Non-pigmented ciliary epithelial cell (primary cell): ENCODE results near the gene ZFAND3.
A peak's percentile ranks its signal among the peaks of the same experiment; 100 is the strongest.
"Not testable (repeated sequence)": the region's sequence is repeated elsewhere in the genome, so short reads cannot be mapped to it uniquely, and the experiment has no call there.

Source experiments
- DNase-seq: peaks from one replicate; pipeline ENCODE4 v3.0.0-alpha.2; 2010; ENCODE audit warnings: low read depth

The ZFAND3 gene

DNA sequence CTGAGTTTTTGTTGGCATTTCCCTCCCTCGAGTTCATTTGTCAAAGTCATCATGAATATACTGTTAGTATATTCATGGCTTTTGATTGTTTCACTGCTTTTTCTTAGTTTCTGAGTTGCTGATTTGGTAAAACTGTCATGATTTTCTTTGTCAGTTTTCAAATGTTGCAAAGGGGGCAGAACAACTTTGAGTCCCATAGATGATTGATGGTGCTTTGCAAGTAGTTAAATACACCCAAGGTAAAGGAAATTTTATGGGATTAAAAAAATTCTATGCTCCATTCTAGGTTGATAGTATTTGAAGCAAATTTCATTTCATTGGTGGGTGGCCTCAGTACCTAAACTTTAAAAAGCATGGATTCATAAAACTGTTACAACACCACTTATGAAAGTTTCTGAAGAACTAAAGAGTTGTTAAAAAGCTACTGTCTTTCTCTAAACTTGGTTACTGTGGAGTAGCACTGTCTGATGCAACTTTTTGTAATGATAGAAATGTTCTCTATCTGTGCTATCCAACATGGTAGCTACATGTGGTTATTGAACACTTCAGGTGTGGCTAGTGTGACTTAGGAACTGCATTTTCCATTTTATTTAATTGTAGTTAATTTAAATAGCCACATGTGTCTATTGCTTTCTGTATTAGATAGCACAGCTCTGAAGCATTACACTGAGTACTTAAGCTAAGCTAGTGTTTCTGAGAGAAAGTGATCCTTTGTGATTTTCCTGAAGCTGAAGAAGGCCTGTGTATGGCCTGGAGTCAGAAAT is 153.6 kb downstream of the ZFAND3 start:
- DNase-seq, result no peak

DNA sequence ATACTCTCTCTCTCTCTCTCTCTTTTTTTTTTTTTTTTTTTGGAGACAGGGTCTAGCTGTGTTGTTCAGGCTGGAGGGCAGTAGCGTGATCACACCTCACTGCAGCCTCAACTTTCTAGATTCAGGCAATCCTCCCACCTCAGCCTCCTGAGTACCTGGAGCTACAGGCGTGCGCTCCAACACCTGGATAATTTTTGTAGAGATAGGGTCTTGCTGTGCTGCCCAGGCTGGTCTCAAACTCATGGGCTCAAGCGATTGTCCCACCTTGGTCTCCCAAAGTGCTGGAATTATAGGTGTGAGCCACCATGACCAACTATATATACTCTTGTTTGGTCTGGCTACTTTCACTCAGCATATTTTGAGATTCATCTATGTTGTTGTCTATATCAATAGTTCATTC is 154.9 kb downstream of the ZFAND3 start:
- no peak for DNase-seq

DNA sequence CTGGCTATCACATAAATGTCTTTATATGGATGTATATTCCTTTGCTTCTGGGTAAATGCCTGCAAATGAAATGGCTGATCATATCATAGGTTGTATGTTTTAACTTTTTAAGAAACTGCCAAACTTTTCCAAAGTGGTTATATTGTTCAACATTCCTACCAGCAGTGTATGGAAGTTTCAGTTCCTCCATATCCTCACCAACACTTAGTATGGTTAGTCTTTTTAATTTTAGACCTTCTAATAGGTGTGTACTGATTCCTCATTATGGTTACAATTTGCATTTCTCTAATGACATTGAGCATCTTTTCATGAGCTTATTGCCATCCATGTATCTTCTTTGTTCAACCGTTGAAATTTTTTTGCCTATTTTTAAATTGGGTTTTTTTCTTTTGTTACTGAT is 155.4 kb downstream of the ZFAND3 start:
- no peak for DNase-seq

DNA sequence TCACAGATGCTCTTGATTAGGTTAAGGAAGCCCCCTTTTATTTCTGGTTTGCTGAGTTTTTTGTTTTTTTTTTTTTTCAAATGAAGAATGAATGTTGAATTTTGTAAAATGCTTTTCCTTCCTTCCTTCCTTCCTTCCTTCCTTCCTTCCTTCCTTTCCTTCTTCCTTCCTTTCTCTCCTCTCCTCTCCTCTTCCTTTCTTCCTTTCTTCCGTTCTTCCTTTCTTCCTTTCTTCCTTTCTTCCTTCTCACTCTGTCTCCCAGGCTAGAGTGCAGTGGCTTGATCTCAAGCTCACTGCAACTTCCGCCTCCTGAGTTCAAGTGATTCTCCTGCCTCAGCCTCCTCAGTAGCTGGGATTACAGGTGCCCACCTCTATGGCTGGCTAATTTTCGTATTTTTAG is 158.2 kb downstream of the ZFAND3 start:
- no peak for DNase-seq

DNA sequence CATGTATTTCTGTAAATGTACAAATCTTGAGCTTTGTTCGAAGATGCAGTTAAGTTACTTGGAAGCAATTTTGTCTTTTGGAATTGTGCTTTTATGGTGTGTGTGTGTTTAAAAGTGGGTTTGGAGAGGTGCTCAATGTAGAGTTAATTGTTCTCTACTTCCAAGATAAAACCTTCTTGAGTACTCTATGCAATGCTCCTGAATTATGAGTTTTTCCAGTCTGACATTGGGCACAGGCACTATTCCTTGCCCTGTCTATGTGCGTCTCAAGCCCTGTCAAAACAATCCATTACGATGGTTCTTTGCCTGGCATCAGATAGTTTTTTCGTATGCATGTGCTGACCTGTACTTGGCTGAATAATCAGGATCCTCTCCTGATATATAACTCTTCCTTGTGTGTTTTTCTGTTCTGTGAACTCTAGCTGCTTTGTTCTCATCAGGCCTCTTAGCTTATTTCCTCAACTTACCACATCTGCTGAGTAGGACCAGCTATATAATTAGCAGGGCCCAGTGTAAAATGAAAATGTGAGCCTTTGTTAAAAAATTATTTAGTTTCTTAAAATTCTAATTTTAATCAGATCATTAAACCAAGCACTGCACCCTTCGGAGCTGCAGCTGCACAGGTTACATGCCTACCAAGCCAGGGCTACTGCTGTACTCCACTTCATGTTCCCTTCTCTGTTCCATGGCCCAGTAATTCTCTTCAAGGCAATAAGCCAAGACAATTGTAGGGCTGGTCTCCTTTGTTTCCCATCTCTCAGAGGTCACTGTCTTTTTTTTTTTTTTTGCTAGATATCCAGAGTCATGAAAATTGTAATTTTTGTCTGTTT is 160.1 kb downstream of the ZFAND3 start:
- no peak for DNase-seq

DNA sequence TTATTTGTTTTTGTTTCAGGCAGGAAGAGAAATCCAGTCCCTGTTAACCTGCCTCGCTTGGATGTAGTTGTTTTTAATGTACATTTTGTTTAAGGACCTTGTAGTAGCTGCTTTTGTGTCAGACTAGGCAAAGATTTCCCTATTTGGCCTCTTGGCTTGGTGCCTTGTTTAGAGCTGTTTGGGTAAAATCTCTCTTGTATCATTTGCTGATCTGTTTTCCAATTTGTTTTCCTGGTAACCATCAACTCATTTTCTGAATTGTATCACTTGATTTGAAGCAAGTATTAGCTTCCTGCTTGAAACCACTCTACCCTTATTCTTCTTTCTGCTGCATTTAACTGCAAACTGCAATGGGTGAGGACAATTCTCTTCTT is 160.7 kb downstream of the ZFAND3 start:
- DNase-seq, result no peak

DNA sequence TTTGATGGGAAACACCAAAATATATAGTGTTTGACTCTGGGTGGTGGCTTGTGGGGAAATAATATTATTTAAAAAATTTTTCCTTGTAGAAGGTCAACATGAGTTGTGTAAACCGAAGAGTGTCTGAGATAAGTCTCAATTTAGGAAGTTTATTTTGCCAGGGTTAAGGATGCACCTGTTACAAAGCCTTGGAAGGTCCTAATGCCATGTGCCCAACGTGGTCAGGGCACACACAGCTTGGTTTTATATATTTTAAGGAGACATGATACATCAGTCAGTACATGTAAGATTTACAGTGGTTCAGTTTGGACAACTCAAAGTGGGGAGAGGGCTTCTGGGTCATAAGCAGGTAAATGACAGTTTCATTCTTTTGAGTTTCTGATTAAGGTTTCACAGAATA is 162.1 kb downstream of the ZFAND3 start:
- DNase-seq, result no peak

DNA sequence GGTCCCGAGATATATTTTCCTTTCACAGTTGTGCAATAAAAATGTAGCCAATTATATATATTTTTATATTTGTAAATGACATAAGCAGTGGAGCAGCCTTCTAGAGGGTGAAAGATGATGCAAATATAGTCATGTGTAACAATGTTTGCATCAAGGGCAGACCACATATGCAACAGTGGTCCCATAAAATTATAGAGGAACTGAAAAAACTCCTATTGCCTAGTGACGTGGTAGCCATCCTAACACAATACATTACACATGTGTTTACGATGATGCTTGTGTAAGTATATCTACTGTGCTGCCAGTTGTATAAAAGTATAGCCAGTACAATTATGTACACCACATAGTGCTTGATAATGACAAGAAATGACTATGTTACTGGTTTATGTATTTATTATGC is 162.8 kb downstream of the ZFAND3 start:
- DNase-seq, result no peak

DNA sequence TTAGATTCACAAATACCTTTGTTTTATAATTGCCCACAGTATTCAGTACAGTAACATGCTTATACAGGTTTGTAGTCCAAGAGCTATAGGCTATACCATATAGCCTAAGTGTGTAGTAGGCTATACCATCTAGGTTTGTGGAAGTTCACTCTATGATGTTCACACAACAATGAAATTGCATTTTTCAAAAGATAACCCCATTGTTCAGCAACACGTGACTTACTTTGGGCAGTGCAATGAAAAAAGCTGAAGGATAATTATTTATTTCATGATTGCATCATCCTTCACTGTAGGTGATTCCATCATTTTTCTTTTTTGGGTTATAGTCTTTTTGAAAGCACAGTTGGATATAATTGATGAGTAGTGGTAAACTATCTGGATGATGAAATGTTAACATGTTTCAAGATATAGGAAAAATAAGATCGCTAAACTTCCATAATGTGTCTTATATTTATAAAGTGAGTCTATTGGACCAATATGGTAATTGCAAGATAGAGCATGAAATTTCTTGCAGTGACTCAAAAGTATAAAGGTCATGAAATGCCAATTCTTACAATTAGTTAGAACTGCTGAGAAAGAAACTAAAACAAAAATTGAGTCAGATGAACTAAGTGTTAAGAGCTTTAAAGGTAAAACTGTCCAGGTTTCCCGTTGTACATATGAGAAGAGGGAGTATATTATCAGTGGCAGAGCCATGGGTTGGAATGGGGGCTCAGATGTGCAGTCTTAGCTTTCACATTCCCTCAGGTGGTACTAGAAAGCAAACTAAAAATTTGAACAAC is 164.4 kb downstream of the ZFAND3 start:
- DNase-seq, result no peak

DNA sequence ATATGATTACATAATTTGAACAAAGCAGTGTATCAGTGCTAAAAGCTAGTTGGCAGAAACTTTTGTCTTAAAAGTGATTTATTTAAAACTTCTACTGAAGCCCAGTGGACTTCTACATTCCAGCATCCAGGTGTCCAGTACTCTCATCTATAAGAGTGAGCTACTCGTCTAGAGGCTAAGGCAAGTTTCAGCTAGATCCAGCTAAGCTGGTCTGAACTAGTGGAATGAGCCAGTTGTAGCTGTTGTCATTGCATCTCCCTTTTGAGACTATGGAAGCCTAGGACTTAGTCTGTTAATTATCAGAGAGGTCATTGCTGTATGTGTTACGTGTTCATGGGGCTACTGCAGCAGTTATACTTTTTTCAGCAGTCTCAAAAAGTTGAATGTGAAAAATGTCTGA is 165.1 kb downstream of the ZFAND3 start:
- no peak for DNase-seq

DNA sequence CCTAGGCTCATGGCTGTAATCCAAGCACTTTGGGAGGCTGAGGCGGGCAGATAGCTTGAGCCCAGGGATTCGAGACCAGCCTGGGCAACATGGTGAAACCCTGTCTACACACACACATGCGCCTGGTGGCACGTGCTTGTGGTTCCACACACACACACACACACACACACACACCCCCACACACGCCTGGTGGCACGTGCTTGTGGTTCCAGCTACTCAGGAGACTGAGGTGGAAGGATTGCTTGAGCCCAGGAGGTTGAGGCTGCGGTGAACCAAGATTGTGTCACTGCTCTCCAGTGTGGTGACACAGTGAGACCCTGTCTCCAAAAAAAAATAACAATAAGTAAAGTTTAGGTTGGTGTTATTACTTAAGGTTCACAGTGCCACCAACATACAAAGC is 165.8 kb downstream of the ZFAND3 start:
- no peak for DNase-seq

DNA sequence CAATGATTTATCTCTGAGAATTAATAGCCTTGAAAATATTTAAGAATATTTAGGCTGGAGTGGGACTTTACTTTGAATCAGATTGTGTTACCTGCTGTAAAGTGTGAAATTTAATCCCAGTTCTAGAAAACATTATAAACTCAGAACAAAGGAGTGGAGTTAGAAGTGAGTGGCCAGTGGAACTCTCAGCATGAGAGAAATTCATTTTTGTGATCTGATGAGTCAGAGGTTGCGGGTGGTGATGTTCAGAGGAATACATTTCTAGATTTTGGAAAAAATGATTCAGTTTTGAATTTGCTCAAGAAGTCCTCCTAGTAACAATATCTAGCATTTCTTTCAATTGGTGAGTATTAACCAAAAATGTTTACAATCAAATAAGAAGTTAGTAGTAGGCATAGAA is 167.5 kb downstream of the ZFAND3 start:
- DNase-seq, result no peak

DNA sequence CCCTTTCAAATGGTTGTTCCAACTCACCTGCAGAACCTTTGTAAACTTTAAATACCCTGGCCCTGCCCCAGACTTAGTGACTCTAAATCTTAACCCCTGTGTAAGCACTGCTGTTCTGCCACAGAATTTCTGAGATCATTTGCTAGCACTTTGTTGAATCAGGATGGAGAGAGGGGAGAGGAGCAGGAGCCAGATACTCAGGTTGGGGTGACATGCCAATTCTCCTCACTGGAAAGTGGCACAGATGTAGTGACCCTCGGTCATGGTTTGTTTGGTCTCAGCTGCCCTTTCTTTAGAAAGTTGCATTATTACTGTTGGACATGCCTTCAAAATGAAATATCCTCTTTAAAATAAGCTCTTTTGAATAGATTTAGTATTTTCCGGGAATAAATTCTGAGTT is 168.0 kb downstream of the ZFAND3 start:
- DNase-seq, result no peak

DNA sequence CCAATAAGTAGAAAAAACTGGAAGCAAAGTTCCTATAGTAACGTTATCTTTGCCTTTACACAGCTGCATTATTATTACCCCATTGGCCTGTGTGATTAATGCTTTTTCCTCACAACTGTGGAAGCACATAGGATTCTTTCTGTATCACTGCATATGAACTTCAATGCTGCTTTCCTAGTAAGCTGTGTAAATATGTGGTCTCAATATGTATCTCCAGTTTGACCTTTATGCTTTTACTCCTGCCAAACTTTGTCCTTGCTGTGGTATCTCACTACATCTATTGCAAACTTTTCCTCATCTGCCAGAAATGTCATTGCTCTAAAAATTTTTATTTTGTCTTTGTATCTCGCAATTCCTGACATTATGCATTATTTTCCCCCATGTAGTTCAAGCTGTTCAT is 168.6 kb downstream of the ZFAND3 start:
- no peak for DNase-seq

DNA sequence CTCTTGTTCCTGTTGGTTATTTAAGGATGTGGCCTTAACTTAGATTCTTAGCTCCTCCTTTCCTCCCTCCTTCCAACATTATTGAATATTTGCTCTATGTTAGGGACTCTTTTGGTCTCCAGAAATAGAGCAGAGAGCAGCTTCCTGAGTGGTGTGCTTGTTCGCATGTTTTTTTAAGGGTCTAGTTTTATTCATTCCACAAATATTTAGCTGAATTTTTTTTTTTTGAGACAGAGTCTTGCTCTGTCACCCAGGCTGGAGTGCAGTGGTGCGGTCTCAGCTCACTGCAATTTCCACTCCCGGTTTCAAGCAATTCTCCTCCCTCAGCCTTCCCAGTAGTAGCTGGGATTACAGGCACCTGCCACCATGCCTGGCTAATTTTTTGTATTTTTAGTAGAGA is 169.2 kb downstream of the ZFAND3 start:
- no peak for DNase-seq

DNA sequence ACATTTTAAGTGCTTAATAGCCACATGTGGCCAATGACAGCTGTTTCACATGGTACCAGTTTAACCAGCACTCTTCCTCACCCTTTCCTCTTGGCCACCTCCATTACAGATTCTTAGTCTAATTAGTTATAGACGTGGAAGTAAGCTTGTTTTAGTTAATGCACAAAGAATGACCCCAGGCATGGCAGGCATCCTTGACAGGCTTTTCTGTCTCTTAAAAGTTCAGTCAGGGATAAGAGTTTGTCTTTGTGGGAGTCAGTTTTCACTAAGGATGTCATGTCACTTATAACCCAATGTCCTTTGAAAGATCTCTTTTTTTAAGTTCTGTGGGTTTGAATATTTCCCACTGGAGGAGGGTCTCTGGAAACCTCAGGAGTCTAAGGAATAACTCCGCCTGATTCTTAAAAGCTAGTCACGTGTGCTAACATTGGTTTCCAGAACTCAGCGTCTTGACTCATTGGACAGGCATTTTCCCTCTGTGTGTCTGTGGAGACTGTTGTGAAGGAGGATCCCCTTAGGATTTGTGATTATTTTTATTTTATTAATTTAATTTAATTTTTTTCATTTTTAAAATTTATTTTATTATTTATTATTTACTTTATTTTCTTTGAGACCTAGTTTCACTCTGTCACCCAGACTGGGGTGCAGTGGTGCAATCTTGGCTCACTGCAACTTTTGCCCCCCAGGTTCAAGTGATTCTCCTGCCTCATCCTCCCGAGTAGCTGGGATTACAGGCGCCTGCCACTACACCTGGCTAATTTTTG is 171.4 kb downstream of the ZFAND3 start:
- DNase-seq, result peak; percentile 68

DNA sequence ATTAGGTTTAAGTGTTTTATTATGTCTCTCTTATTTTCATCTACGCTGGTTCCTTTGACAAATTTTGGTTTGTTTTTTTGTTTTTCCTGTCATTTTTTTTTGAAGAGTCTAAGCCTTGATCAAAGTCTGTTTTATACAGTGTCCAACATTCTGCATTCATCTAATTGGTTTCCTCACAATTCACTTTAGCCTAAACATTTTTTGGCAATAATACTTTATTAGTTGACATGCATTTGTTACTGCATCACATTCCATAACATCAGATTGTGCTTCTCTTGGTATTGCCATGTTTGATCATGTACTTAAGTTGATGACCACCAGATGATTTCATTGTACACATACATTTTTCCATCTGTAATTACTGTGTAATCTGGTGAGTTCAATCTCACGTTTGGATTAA is 173.2 kb downstream of the ZFAND3 start:
- no peak for DNase-seq

DNA sequence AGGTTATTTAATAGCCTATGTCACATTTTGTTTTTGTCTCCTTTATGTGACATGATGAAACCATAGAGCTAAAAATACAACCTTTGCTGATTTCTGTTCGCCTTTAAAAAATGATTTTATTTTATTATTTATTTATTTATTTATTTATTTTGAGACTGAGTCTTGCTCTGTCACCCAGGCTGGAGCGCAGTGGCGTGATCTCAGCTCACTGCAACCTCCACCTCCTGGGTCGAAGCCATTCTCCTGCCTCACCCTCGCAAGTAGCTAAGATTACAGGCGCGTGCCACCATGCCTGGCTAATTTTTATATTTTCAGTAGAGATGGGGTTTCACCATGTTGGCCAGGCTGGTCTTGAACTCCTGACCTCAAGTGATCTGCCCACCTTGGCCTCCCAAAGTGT is 173.7 kb downstream of the ZFAND3 start:
- not testable (repeated sequence) for DNase-seq

DNA sequence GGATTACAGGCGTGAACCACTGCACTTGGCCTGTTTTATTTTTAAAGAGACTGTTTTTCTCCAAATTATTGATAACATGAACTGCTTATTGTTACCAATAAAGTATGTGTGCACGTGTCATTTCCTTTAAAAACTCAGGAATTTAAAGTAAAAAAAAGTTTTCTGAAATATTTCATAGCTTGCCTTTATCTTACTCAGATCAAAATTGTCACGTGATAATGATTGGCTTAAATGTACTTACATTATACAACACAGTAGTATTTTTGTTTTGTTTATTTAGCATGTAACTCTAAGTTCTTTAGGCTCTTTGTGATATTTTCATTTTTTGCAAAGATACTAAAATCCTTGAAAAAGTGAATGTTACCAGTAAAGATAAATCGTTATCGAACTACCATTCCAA is 174.1 kb downstream of the ZFAND3 start:
- no peak for DNase-seq

DNA sequence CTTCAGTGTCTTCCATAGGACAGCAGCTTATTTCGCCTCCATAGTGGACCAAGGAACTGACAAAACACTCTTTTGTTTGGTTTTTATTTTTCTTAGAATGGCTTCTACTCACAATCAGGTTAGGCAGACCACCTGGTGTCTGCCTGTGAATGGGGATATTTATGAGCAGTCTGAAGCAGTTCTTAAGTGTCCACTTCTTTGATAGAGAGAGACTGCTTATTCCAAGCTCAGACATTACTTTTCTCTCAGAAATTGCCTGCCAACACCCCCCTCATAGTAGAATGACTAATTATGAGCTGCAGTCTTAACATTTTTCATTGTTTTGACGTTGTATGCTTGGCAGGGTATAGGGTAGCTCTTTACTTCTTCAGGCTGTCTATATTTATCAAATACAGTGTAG is 174.7 kb downstream of the ZFAND3 start:
- no peak for DNase-seq

DNA sequence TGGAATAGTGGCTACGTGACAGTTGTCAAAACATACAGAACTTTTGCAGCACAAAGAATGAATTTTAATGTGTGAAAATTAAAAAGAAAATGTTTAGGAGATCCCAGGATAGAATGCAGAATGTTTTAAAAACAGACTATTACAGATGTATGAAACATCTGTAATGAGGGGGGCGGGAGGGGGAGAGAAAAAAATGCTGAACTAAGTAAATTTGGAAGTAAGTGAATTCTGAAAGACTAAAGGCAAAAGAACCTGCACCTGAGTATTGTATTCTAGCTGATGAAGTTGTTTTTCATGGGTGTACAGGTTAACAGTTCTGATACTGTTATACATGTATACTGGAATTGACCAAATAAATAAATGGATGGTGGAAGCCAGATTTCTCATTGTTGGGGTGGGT is 178.8 kb downstream of the ZFAND3 start:
- DNase-seq, result no peak

DNA sequence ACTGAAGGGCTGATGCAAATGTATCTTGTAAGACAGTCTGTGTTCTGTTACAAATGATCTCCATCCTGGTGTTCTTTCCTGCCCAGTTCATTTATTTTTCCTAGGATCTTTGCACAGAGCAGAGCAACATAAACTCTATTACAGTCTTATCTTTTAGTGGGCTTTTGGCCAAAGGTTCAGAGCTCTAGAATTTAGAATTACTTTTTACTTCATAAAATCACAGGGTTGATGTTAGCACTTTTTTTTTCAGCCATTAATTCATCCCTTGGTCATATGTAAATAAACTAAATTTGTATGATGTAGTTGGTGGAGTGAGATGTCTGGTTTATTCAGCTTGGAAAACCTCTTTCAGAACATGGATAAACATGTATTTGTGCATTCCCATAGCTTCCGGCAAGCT is 181.9 kb downstream of the ZFAND3 start:
- DNase-seq, result no peak
